SK-N-SH (cell line): ENCODE measurements around the gene SLC25A10.

Experiments used
- EZH2phosphoT487 ChIP-seq: fragments of 200-600 bp; sonication (generic); IDR thresholded peaks from 2 replicates; pipeline ENCODE4 v1.6.1; 2017; ENCODE audit warnings: low read depth, mixed run types, mild to moderate bottlenecking, antibody characterized with exemption, moderate library complexity, borderline replicate concordance
- FOXJ3 ChIP-seq: sonication (generic); formaldehyde crosslinking; IDR thresholded peaks from 2 replicates; pipeline ENCODE4 v1.5.1; 2020; ENCODE audit warnings: mild to moderate bottlenecking, missing genetic modification reagents
- FOXM1 ChIP-seq: IDR thresholded peaks from 2 replicates; pipeline ENCODE4 v1.4.0; 2012; ENCODE audit warnings: low read depth, mild to moderate bottlenecking
- GABPA ChIP-seq: IDR thresholded peaks from 2 replicates; pipeline ENCODE4 v1.4.0; 2012; ENCODE audit warnings: low read depth, mild to moderate bottlenecking
- POLR2AphosphoS5 ChIP-seq: IDR thresholded peaks from 2 replicates; pipeline ENCODE4 v1.6.1; 2012; ENCODE audit warnings: low read depth, low read length
- TF ChIP-seq, protein P1 (sequence below): IDR thresholded peaks from 2 replicates; pipeline ENCODE4 v1.4.0; 2012; ENCODE audit warnings: low read depth, borderline replicate concordance
- TF ChIP-seq, protein P2 (sequence below): fragments of 150-350 bp; IDR thresholded peaks from 2 replicates; pipeline ENCODE4 v1.6.1; 2017; ENCODE audit warnings: antibody characterized with exemption, low read length, low read depth, borderline replicate concordance
- TF ChIP-seq, protein P3 (sequence below): IDR thresholded peaks from 2 replicates; pipeline ENCODE4 v1.4.0; 2012; ENCODE audit warnings: low read depth, borderline replicate concordance
- TF ChIP-seq, protein P4 (sequence below): fragments of 200-600 bp; sonication (generic); IDR thresholded peaks from 2 replicates; pipeline ENCODE4 v1.6.1; 2017; ENCODE audit warnings: antibody characterized with exemption, mild to moderate bottlenecking, moderate library complexity
- TF ChIP-seq, protein P5 (sequence below): IDR thresholded peaks from 2 replicates; pipeline ENCODE4 v1.4.0; 2012; ENCODE audit warnings: low read depth

DNA sequence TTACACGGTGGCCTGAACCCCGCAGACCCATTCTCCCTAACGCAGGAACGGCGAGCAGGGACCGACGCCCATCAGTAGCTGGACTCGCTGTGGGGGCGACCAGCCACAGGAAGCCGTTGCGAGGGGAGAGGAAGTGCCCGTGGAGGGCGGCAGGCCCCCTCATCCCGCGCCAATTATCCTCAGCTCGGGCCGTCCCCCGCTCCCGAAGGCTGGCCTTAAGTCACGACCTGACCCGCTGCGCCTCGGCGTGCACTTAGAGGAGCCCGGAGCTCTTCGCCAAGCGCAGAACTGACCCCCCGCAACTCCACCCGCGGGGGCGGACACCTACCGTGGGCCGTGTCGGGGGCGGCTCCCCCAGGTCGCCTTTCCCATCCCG is 28.9 kb upstream of the SLC25A10 start:
- TF ChIP-seq GABPA, result no peak
- no peak for TF ChIP-seq POLR2AphosphoS5
- 0 out of 2 replicates have a peak, but pooled peaks have one; percentile 15 for TF ChIP-seq FOXJ3 (CRISPR knock-in tag)
- TF ChIP-seq, protein P1, sequence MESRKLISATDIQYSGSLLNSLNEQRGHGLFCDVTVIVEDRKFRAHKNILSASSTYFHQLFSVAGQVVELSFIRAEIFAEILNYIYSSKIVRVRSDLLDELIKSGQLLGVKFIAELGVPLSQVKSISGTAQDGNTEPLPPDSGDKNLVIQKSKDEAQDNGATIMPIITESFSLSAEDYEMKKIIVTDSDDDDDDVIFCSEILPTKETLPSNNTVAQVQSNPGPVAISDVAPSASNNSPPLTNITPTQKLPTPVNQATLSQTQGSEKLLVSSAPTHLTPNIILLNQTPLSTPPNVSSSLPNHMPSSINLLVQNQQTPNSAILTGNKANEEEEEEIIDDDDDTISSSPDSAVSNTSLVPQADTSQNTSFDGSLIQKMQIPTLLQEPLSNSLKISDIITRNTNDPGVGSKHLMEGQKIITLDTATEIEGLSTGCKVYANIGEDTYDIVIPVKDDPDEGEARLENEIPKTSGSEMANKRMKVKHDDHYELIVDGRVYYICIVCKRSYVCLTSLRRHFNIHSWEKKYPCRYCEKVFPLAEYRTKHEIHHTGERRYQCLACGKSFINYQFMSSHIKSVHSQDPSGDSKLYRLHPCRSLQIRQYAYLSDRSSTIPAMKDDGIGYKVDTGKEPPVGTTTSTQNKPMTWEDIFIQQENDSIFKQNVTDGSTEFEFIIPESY, result no peak
- no peak for TF ChIP-seq EZH2phosphoT487
- TF ChIP-seq, protein P2, sequence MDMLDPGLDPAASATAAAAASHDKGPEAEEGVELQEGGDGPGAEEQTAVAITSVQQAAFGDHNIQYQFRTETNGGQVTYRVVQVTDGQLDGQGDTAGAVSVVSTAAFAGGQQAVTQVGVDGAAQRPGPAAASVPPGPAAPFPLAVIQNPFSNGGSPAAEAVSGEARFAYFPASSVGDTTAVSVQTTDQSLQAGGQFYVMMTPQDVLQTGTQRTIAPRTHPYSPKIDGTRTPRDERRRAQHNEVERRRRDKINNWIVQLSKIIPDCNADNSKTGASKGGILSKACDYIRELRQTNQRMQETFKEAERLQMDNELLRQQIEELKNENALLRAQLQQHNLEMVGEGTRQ, result no peak
- TF ChIP-seq, protein P3, sequence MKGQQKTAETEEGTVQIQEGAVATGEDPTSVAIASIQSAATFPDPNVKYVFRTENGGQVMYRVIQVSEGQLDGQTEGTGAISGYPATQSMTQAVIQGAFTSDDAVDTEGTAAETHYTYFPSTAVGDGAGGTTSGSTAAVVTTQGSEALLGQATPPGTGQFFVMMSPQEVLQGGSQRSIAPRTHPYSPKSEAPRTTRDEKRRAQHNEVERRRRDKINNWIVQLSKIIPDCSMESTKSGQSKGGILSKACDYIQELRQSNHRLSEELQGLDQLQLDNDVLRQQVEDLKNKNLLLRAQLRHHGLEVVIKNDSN, result no peak
- TF ChIP-seq, protein P4, sequence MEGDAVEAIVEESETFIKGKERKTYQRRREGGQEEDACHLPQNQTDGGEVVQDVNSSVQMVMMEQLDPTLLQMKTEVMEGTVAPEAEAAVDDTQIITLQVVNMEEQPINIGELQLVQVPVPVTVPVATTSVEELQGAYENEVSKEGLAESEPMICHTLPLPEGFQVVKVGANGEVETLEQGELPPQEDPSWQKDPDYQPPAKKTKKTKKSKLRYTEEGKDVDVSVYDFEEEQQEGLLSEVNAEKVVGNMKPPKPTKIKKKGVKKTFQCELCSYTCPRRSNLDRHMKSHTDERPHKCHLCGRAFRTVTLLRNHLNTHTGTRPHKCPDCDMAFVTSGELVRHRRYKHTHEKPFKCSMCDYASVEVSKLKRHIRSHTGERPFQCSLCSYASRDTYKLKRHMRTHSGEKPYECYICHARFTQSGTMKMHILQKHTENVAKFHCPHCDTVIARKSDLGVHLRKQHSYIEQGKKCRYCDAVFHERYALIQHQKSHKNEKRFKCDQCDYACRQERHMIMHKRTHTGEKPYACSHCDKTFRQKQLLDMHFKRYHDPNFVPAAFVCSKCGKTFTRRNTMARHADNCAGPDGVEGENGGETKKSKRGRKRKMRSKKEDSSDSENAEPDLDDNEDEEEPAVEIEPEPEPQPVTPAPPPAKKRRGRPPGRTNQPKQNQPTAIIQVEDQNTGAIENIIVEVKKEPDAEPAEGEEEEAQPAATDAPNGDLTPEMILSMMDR, result no peak
- TF ChIP-seq, protein P5, sequence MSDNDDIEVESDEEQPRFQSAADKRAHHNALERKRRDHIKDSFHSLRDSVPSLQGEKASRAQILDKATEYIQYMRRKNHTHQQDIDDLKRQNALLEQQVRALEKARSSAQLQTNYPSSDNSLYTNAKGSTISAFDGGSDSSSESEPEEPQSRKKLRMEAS, result no peak
- no peak for TF ChIP-seq FOXM1
